K562 (cell line): Measurements from ENCODE around the gene CAMK2B. TPM values are rescaled to one million over a fixed set of nuclear protein-coding genes. Genes with fewer than 3 reads are reported as not detected.

ENCODE experiments used
- ATAC-seq: fragments of 200-7000 bp; cut with Tn5 transposase; 3 replicates; pipeline ENCODE4 v1.9.1; 2020; ENCODE audit warnings: moderate library complexity
- BruUV-seq: library from RNA; stranded (reverse); fragments of 400-500 nt; replicated peaks from 2 replicates; lab custom pipeline; 2021; lab: Mats Ljungman, UMichigan
- CTCF ChIA-PET: fragments of 300-600 bp; formaldehyde crosslinking; extraction: SDS; loops from one replicate; lab custom pipeline; 2021; ENCODE audit warnings: low intra/inter-chr PET ratio; lab: Yijun Ruan, JAX
- POLR2A ChIA-PET: fragments of 300-600, 350-650 bp; sonication (Branson Sonifier 250); formaldehyde crosslinking; extraction: SDS; loops from one replicate; lab custom pipeline; 2021; ENCODE audit warnings: antibody characterized with exemption, inconsistent platforms; lab: Yijun Ruan, JAX
- DNase-seq, 4 experiments: peaks; one replicate each; pipeline versions ENCODE4 v3.0.0 to v3.0.0-alpha.2; 2011 to 2018; ENCODE audit warnings: low spot score in 3 of 4, mixed read lengths in 3 of 4; ENCODE audit errors: extremely low read depth in 1 of 4
- FAIRE-seq: peaks from 2 replicates; lab custom pipeline; 2011; peaks lifted over from hg19 to GRCh38; lab: Jason Lieb, UNC
- H2AFZ ChIP-seq: 2 replicates; pipeline ENCODE4 v1.6.0; 2011; ENCODE audit warnings: low read depth, low read length, control low read depth, inconsistent platforms
- H3K27ac ChIP-seq: fragments of 200-600 bp; 3 replicates; pipeline ENCODE4 v1.8.0; 2011; ENCODE audit warnings: low read depth, mild to moderate bottlenecking, control low read depth, inconsistent platforms, low read length, moderate library complexity, mixed read lengths; ENCODE audit errors: extremely low read depth
- H3K27me3 ChIP-seq, 2 experiments: fragments of 300-600 bp in 1 of 2; 2 replicates in 1 of 2; 3 replicates in 1 of 2; pipeline versions ENCODE4 v1.6.0 to v1.8.0; 2011; ENCODE audit warnings: inconsistent platforms in 2 of 2, low read length in 2 of 2, mild to moderate bottlenecking in 1 of 2, mixed read lengths in 1 of 2, moderate library complexity in 1 of 2; ENCODE audit not compliant: control insufficient read depth in 2 of 2, insufficient read depth in 2 of 2
- H3K36me3 ChIP-seq: fragments of 300-600 bp; 3 replicates; pipeline ENCODE4 v1.8.0; 2011; ENCODE audit warnings: mild to moderate bottlenecking, low read length, inconsistent platforms; ENCODE audit not compliant: control insufficient read depth, insufficient read depth
- H3K4me1 ChIP-seq, 2 experiments: fragments of 200-600 bp in 1 of 2; replicated peaks in 1 of 2; 2 replicates in 1 of 2; 3 replicates in 1 of 2; pipeline versions ENCODE4 v1.5.1 to v1.8.0; 2011; ENCODE audit warnings: inconsistent platforms in 2 of 2, low read length in 2 of 2, mild to moderate bottlenecking in 1 of 2, mixed read lengths in 1 of 2, moderate library complexity in 1 of 2; ENCODE audit not compliant: control insufficient read depth in 2 of 2, insufficient read depth in 2 of 2
- H3K4me2 ChIP-seq: 2 replicates; pipeline ENCODE4 v1.6.1; 2011; ENCODE audit warnings: low read length, control low read depth, inconsistent platforms, mixed read lengths; ENCODE audit not compliant: insufficient read depth
- H3K4me3 ChIP-seq: fragments of 200-600 bp; sonication (generic), shearing (Covaris generic); 2 replicates; pipeline ENCODE4 v1.5.1; 2016; ENCODE audit warnings: control low read depth, inconsistent platforms
- H3K79me2 ChIP-seq: fragments of 200-600 bp; 3 replicates; pipeline ENCODE4 v1.8.0; 2011; ENCODE audit warnings: low read length, inconsistent platforms; ENCODE audit not compliant: control insufficient read depth, insufficient read depth
- H3K9ac ChIP-seq, 2 experiments: 2 replicates each; pipeline versions ENCODE4 v1.6.0 to v1.6.1; 2011; ENCODE audit warnings: low read depth in 2 of 2, low read length in 2 of 2, control low read depth in 1 of 2, inconsistent platforms in 1 of 2, mild to moderate bottlenecking in 1 of 2, mixed read lengths in 1 of 2; ENCODE audit not compliant: insufficient read depth in 1 of 2
- H3K9me1 ChIP-seq: one replicate; pipeline ENCODE4 v1.6.0; 2011; ENCODE audit warnings: inconsistent platforms, mild to moderate bottlenecking, low read length, moderate library complexity; ENCODE audit not compliant: control insufficient read depth, insufficient read depth
- H3K9me3 ChIP-seq: replicated peaks from 2 replicates; pipeline ENCODE4 v1.5.1; 2011; ENCODE audit warnings: low read depth, low read length, inconsistent platforms; ENCODE audit not compliant: control insufficient read depth, insufficient read depth
- H4K20me1 ChIP-seq: replicated peaks from 2 replicates; pipeline ENCODE4 v1.6.1; 2011; ENCODE audit warnings: low read length, inconsistent platforms, mixed read lengths; ENCODE audit not compliant: control insufficient read depth, insufficient read depth
- ATF6 ChIP-seq: sonication (generic); formaldehyde crosslinking; IDR thresholded peaks from 2 replicates; pipeline ENCODE4 v1.4.0; 2020; ENCODE audit warnings: mild to moderate bottlenecking, missing genetic modification reagents
- ATF7 ChIP-seq: fragments of 450-650 bp; IDR thresholded peaks from 2 replicates; pipeline ENCODE4 v1.7.1; 2014; ENCODE audit warnings: mild to moderate bottlenecking, moderate library complexity
- BRD9 ChIP-seq: fragments of 450-650 bp; IDR thresholded peaks from 2 replicates; pipeline ENCODE4 v1.6.1; 2018; ENCODE audit warnings: low read depth; ENCODE audit not compliant: partially characterized antibody
- CHD2 ChIP-seq: IDR thresholded peaks from 2 replicates; pipeline ENCODE4 v1.6.1; 2011; ENCODE audit warnings: low read depth, low read length
- CTBP1 ChIP-seq: fragments of 450-650 bp; IDR thresholded peaks from 2 replicates; pipeline ENCODE4 v1.6.1; 2016; ENCODE audit warnings: borderline replicate concordance
- ELF1 ChIP-seq: fragments of 200-800 bp; sonication (Bioruptor generic); IDR thresholded peaks from 2 replicates; pipeline ENCODE4 v1.6.1; 2016; ENCODE audit warnings: missing genetic modification characterization, missing compliant biosample characterization
- HDAC8 ChIP-seq: fragments of 450-650 bp; IDR thresholded peaks from 2 replicates; pipeline ENCODE4 v1.6.1; 2016; ENCODE audit warnings: mild to moderate bottlenecking, missing genetic modification characterization, moderate library complexity, missing compliant biosample characterization
- NFE2L1 ChIP-seq: fragments of 450-650 bp; IDR thresholded peaks from 2 replicates; pipeline ENCODE4 v1.6.1; 2016; ENCODE audit warnings: missing genetic modification characterization, low read depth, mild to moderate bottlenecking, missing compliant biosample characterization, moderate library complexity, borderline replicate concordance
- ZKSCAN1 ChIP-seq: fragments of 150-350 bp; IDR thresholded peaks from 2 replicates; pipeline ENCODE4 v1.6.1; 2016; ENCODE audit warnings: low read depth, low read length
- ZNF431 ChIP-seq: sonication (generic); formaldehyde crosslinking; IDR thresholded peaks from 2 replicates; pipeline ENCODE4 v1.8.0; 2022; ENCODE audit warnings: mild to moderate bottlenecking, missing genetic modification reagents
- ZNF507 ChIP-seq: conservative IDR thresholded peaks from 2 replicates; pipeline ENCODE4 v1.6.1; 2017; ENCODE audit warnings: missing genetic modification characterization, missing compliant biosample characterization
- WGBS: fragments of 100-300 bp; shearing (Covaris generic); methylation state at CpG from one replicate; pipeline ENCODE4 v1.1.6; 2016; ENCODE audit warnings: low coverage, mixed read lengths; ENCODE audit not compliant: insufficient coverage; ENCODE audit errors: missing lambda C conversion rate; 5-methylcytosine and 5-hydroxymethylcytosine counted together
- in situ Hi-C: fragments of 300-500 bp; cut with MboI; formaldehyde crosslinking; loops from 4 replicates; pipeline ENCODE4 v1.15.0; 2018; ENCODE audit warnings: inconsistent platforms, mixed read lengths
- intact Hi-C: fragments of 100-400 bp; cut with micrococcal nuclease; formaldehyde crosslinking; loops from 2 replicates; pipeline ENCODE4 v1.14.2; 2022
- polyA plus RNA-seq, 8 experiments: library from polyadenylated mRNA; depleted of rRNA in 4 of 8; stranded (reverse) in 5 of 8; unstranded in 3 of 8; fragments of >200 nt; fragmentation: Nextera tagmentation in 2 of 8; fragmentation: Illumina TruSeq in 1 of 8; extraction: Ambion mirVana in 2 of 8; extraction: Trizol in 1 of 8; gene quantifications; 2 replicates each; pipeline versions ENCODE4 v1.2.1 to v1.2.3, GENCODE V29; 2011 to 2014; ENCODE audit warnings: inconsistent platforms in 1 of 8, missing spikeins in 1 of 8
- total RNA-seq, 7 experiments: library from RNA; depleted of rRNA in 6 of 7; stranded (reverse); fragments of >200 nt in 6 of 7; fragmentation: Illumina TruSeq in 2 of 7; extraction: Trizol in 2 of 7; gene quantifications; 2 replicates each; pipeline versions ENCODE4 v1.2.1 to v1.2.3, GENCODE V29; 2011 to 2021; ENCODE audit warnings: low replicate concordance in 1 of 7
- TF ChIP-seq, protein P1 (sequence below): sonication (generic); formaldehyde crosslinking; IDR thresholded peaks from 2 replicates; pipeline ENCODE4 v1.8.1; 2022; ENCODE audit warnings: missing genetic modification reagents
- TF ChIP-seq, protein P2 (sequence below): IDR thresholded peaks from 2 replicates; pipeline ENCODE4 v1.6.1; 2016; ENCODE audit warnings: missing genetic modification characterization, missing compliant biosample characterization
- TF ChIP-seq, protein P3 (sequence below): sonication (generic); formaldehyde crosslinking; IDR thresholded peaks from 2 replicates; pipeline ENCODE4 v1.8.0; 2022; ENCODE audit warnings: mild to moderate bottlenecking, missing genetic modification reagents

The CAMK2B gene
- total and polyA plus RNA-seq, 9 of the 15 experiments (the other 6 are each of a cell fraction or from before 2014, with no cell fraction given): 0.04 to 0.09 (median 0.05) TPM; not detected in 4

DNA sequence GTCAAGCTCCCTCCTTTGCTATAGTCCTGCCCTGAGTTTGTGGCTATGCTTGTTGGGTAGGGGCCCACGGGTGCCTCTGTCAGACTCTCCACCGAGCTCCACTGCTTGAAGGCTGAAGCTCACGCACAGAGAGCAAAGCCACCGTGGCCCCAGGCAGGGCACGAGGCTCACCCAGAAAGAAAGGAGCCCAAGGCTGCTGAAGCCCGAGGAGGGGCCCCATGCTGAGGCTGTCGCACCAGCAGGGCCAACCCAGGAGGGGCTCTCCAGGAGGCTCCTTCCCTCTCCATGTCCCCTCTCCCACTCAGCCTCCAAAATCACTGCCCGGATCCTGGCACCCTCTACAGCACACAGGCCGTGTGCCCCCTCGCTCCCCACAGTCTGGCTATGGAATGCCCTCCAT is 74.1 kb downstream of the CAMK2B start:
- Histone ChIP-seq H3K27ac (no peak overlapping the region), H3K9ac (no peak overlapping the region; a peak in 1 of 4 replicates), H3K9me3 (no peaks in the 10 kb centered on the region), H3K4me2 (no peak overlapping the region), H3K36me3 (no peaks in the 10 kb centered on the region), H3K79me2 (no peaks in the 10 kb centered on the region), H3K4me3 (no peak overlapping the region), H4K20me1 (peaks cover 5% of the 10 kb centered on the region), H3K9me1 (peaks cover 4% of the 10 kb centered on the region), H3K27me3 (peaks cover 7 to 27% of the 10 kb centered on the region in 2 experiments; a peak in 4 of 5 replicates), H2AFZ (no peak overlapping the region), H3K4me1 (peaks cover 0 to 12% of the 10 kb centered on the region in 2 experiments; a peak in 2 of 5 replicates)
- CTCF ChIA-PET: no interaction called here
- no peak for ATAC-seq
- POLR2A ChIA-PET: no interaction called here
- in situ Hi-C loops (no loop called here), intact Hi-C loops (no loop called here)
- TF ChIP-seq NFE2L1 (tag) (no peak), ZKSCAN1 (no peak), ELF1 (tag) (no peak), ZNF507 (tag) (no peak), CTBP1 (no peak), CHD2 (no peak), ATF6 (CRISPR knock-in tag) (no peak), ZNF431 (CRISPR knock-in tag) (no peak), BRD9 (no peak), ATF7 (no peak), HDAC8 (tag) (no peak)
- TF ChIP-seq, protein P1, sequence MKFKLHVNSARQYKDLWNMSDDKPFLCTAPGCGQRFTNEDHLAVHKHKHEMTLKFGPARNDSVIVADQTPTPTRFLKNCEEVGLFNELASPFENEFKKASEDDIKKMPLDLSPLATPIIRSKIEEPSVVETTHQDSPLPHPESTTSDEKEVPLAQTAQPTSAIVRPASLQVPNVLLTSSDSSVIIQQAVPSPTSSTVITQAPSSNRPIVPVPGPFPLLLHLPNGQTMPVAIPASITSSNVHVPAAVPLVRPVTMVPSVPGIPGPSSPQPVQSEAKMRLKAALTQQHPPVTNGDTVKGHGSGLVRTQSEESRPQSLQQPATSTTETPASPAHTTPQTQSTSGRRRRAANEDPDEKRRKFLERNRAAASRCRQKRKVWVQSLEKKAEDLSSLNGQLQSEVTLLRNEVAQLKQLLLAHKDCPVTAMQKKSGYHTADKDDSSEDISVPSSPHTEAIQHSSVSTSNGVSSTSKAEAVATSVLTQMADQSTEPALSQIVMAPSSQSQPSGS (CRISPR knock-in tag): no peak
- TF ChIP-seq, protein P2, sequence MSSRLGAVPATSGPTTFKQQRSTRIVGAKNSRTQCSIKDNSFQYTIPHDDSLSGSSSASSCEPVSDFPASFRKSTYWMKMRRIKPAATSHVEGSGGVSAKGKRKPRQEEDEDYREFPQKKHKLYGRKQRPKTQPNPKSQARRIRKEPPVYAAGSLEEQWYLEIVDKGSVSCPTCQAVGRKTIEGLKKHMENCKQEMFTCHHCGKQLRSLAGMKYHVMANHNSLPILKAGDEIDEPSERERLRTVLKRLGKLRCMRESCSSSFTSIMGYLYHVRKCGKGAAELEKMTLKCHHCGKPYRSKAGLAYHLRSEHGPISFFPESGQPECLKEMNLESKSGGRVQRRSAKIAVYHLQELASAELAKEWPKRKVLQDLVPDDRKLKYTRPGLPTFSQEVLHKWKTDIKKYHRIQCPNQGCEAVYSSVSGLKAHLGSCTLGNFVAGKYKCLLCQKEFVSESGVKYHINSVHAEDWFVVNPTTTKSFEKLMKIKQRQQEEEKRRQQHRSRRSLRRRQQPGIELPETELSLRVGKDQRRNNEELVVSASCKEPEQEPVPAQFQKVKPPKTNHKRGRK (tag): no peak
- TF ChIP-seq, protein P3, sequence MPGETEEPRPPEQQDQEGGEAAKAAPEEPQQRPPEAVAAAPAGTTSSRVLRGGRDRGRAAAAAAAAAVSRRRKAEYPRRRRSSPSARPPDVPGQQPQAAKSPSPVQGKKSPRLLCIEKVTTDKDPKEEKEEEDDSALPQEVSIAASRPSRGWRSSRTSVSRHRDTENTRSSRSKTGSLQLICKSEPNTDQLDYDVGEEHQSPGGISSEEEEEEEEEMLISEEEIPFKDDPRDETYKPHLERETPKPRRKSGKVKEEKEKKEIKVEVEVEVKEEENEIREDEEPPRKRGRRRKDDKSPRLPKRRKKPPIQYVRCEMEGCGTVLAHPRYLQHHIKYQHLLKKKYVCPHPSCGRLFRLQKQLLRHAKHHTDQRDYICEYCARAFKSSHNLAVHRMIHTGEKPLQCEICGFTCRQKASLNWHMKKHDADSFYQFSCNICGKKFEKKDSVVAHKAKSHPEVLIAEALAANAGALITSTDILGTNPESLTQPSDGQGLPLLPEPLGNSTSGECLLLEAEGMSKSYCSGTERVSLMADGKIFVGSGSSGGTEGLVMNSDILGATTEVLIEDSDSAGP (CRISPR knock-in tag): no peak
- no peak for DNase-seq
- no peak for FAIRE-seq
- 3% methylated on average over 6 of the region's 10 CpGs for WGBS
- BruUV-seq: no TSS peak
